HL-60 (cell line): ENCODE data around the gene PLPP3.

Source experiments
- DNase-seq, 2 experiments: peaks; one replicate each; pipeline ENCODE4 v3.0.0-alpha.2; 2010 to 2020; ENCODE audit warnings: low read depth in 1 of 2, low spot score in 1 of 2
- H3K27ac ChIP-seq: fragments of 250-450 bp; sonication (Bioruptor Pico); replicated peaks from 2 replicates; pipeline ENCODE4 v1.5.1; 2020; ENCODE audit warnings: mild to moderate bottlenecking, moderate library complexity
- H3K27me3 ChIP-seq: fragments of 250-450 bp; sonication (Bioruptor Pico); 2 replicates; pipeline ENCODE4 v1.5.1; 2021; ENCODE audit warnings: mild to moderate bottlenecking, moderate library complexity; ENCODE audit not compliant: insufficient read depth, poor library complexity, severe bottlenecking
- H3K4me3 ChIP-seq: replicated peaks from 2 replicates; pipeline ENCODE4 v1.5.1; 2011; ENCODE audit warnings: mild to moderate bottlenecking, control low read depth, low read length; ENCODE audit not compliant: insufficient read depth
- GABPA ChIP-seq: IDR thresholded peaks from 2 replicates; pipeline ENCODE4 v1.6.1; 2012; ENCODE audit warnings: low read depth
- POLR2AphosphoS5 ChIP-seq: IDR thresholded peaks from 2 replicates; pipeline ENCODE4 v1.6.1; 2012; ENCODE audit warnings: low read depth
- SPI1 ChIP-seq: IDR thresholded peaks from 2 replicates; pipeline ENCODE4 v1.6.1; 2012; ENCODE audit warnings: low read depth, mild to moderate bottlenecking, borderline replicate concordance
- TF ChIP-seq, protein P1 (sequence below): IDR thresholded peaks from 2 replicates; pipeline ENCODE4 v1.6.1; 2012; ENCODE audit warnings: low read depth; ENCODE audit not compliant: insufficient replicate concordance
- TF ChIP-seq, protein P2 (sequence below): IDR thresholded peaks from one replicate; pipeline ENCODE4 v1.5.1; 2011; ENCODE audit warnings: low read length, control low read depth, inconsistent platforms; ENCODE audit not compliant: insufficient read depth

Gene PLPP3

DNA sequence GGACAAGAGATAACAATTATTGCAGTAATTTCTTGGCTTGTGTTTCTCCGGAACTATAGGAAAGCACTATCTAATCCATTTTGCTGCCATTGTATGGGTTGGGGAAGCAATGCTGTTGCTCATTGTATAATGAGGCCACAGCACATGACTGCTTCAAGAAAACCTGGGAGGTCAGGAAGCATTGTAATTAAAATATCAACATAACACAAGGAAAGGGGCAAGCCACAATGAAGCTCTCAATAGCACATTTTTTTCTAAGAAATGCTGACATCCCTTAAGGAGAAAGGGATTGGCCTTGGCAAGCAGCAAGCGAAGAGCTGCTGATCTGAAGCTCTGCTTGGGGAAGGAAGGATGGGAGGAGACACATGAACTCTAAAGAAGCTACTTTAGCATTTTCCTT is 44.0 kb downstream of the PLPP3 start:
- Histone ChIP-seq H3K4me3 (no peak overlapping the region), H3K27ac (no peak overlapping the region), H3K27me3 (peaks cover 2% of the 10 kb centered on the region)
- TF ChIP-seq, protein P1, sequence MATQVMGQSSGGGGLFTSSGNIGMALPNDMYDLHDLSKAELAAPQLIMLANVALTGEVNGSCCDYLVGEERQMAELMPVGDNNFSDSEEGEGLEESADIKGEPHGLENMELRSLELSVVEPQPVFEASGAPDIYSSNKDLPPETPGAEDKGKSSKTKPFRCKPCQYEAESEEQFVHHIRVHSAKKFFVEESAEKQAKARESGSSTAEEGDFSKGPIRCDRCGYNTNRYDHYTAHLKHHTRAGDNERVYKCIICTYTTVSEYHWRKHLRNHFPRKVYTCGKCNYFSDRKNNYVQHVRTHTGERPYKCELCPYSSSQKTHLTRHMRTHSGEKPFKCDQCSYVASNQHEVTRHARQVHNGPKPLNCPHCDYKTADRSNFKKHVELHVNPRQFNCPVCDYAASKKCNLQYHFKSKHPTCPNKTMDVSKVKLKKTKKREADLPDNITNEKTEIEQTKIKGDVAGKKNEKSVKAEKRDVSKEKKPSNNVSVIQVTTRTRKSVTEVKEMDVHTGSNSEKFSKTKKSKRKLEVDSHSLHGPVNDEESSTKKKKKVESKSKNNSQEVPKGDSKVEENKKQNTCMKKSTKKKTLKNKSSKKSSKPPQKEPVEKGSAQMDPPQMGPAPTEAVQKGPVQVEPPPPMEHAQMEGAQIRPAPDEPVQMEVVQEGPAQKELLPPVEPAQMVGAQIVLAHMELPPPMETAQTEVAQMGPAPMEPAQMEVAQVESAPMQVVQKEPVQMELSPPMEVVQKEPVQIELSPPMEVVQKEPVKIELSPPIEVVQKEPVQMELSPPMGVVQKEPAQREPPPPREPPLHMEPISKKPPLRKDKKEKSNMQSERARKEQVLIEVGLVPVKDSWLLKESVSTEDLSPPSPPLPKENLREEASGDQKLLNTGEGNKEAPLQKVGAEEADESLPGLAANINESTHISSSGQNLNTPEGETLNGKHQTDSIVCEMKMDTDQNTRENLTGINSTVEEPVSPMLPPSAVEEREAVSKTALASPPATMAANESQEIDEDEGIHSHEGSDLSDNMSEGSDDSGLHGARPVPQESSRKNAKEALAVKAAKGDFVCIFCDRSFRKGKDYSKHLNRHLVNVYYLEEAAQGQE, result no peak
- TF ChIP-seq, protein P2, sequence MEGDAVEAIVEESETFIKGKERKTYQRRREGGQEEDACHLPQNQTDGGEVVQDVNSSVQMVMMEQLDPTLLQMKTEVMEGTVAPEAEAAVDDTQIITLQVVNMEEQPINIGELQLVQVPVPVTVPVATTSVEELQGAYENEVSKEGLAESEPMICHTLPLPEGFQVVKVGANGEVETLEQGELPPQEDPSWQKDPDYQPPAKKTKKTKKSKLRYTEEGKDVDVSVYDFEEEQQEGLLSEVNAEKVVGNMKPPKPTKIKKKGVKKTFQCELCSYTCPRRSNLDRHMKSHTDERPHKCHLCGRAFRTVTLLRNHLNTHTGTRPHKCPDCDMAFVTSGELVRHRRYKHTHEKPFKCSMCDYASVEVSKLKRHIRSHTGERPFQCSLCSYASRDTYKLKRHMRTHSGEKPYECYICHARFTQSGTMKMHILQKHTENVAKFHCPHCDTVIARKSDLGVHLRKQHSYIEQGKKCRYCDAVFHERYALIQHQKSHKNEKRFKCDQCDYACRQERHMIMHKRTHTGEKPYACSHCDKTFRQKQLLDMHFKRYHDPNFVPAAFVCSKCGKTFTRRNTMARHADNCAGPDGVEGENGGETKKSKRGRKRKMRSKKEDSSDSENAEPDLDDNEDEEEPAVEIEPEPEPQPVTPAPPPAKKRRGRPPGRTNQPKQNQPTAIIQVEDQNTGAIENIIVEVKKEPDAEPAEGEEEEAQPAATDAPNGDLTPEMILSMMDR, result no peak
- no peak for DNase-seq

DNA sequence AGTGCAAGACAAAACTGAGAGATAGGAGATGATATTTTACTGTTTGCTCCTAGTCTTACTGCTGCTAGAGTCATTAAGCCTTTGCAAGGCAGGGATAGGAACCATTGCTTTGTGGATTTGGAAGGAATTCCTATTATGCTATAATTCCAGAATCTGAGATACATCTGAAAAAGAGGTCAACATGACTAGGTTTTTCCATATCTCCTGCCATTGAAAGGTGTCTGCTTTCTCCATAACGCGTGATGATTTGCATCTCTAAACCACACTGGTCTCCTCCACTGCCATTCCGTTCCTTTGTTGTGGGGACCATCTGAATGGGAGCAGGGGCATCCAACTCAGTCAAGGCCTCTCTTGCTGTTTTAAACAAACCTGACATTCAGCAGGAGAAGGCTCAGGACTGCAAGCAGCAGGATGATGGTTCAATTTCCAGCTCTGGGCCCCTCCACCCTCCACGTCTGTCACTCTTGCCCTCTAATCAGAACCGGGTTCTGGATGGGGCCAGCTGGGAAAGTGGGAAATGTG is 45.2 kb downstream of the PLPP3 start:
- peaks cover 5% of the 10 kb centered on the region for H3K27me3 ChIP-seq
- DNase-seq, result no peak
- no peak overlapping the region for H3K27ac ChIP-seq
- no peak overlapping the region for H3K4me3 ChIP-seq
- TF ChIP-seq, protein P1, result no peak
- TF ChIP-seq SPI1 (no peak), POLR2AphosphoS5 (no peak), GABPA (no peak)
- TF ChIP-seq, protein P2, result no peak

DNA sequence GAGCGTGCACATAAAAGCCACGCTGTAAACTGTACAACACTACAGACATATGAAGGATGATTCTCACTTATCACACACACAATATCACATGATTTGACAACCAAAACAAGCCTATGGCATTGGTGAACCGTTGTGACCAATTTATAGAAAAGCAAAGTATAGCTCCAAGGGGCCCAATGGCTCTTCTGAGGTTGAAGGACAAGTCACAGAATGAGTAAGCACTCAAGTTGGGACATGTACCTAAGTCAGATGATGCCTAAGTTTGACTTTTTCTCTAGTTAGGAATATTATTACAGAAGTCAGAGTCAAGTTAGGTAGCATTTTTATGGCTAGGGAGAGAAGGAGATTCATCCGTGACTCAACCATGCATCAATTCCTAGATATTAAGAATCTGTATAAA is 45.7 kb downstream of the PLPP3 start:
- TF ChIP-seq, protein P1, result no peak
- no peak for TF ChIP-seq SPI1
- no peak for TF ChIP-seq POLR2AphosphoS5
- TF ChIP-seq, protein P2, result no peak
- TF ChIP-seq GABPA, result no peak
- no peak overlapping the region for H3K4me3 ChIP-seq
- no peak overlapping the region for H3K27ac ChIP-seq

More for the DNA sequence above, 45.7 kb downstream of the PLPP3 start:
- no peak for DNase-seq
- H3K27me3 ChIP-seq, result peaks cover 5% of the 10 kb centered on the region
